GM18861 (cell line): ENCODE results near the gene POLR2A.

Source experiments
- ATAC-seq: cut with Tn5 transposase; IDR thresholded peaks from one replicate; pipeline ENCODE4 v1.9.1; 2021; ENCODE audit not compliant: unreplicated experiment

Gene POLR2A

GRCh38 chr17:7502171-7502847 is 18.1 kb downstream of the POLR2A start:
- no peak for ATAC-seq

GRCh38 chr17:7502987-7503386 is 18.8 kb downstream of the POLR2A start:
- no peak for ATAC-seq

- no peak for ATAC-seq
These were observed 19.4 kb downstream of the POLR2A start for GRCh38 chr17:7503521-7503920.

- no peak for ATAC-seq
These were observed 24.0 kb downstream of the POLR2A start for GRCh38 chr17:7508145-7508544.

- ATAC-seq = no peak
These were observed 24.7 kb downstream of the POLR2A start for GRCh38 chr17:7508846-7509245.

- no peak for ATAC-seq
These were observed 25.8 kb downstream of the POLR2A start for GRCh38 chr17:7509937-7510336.

GRCh38 chr17:7511108-7511507 is 26.9 kb downstream of the POLR2A start:
- ATAC-seq = no peak

GRCh38 chr17:7512105-7512504 is 27.9 kb downstream of the POLR2A start:
- no peak for ATAC-seq

- ATAC-seq = no peak
These were observed 28.8 kb downstream of the POLR2A start for GRCh38 chr17:7512824-7513540.

- ATAC-seq = no peak
These were observed 29.8 kb downstream of the POLR2A start for GRCh38 chr17:7513850-7514419.

- no peak for ATAC-seq
These were observed 31.9 kb downstream of the POLR2A start for GRCh38 chr17:7515911-7516610.

- ATAC-seq = no peak
These were observed 38.9 kb downstream of the POLR2A start for GRCh38 chr17:7523033-7523432.

- ATAC-seq = no peak
These were observed 44.7 kb downstream of the POLR2A start for GRCh38 chr17:7528842-7529241.

- no peak for ATAC-seq
These were observed 46.1 kb downstream of the POLR2A start for GRCh38 chr17:7530023-7530900.

- ATAC-seq = no peak
These were observed 53.9 kb downstream of the POLR2A start for GRCh38 chr17:7538050-7538449.

- ATAC-seq = no peak
These were observed 54.9 kb downstream of the POLR2A start for GRCh38 chr17:7538891-7539545.

- no peak for ATAC-seq
These were observed 57.0 kb downstream of the POLR2A start for GRCh38 chr17:7541074-7541621.

GRCh38 chr17:7544911-7545310 is 60.7 kb downstream of the POLR2A start:
- ATAC-seq = no peak

- ATAC-seq = no peak
These were observed 64.6 kb downstream of the POLR2A start, which contains the start of gene TNFSF12 for GRCh38 chr17:7548585-7549400. Gene TNFSF12 (plus strand): TSS chr17:7549058. CDS start chr17:7549154, 96 bp downstream.
